Hippocampal formation (tissue), 2 donors: ENCODE measurements around the gene AFF1.

Experiments
- DNase-seq, 2 donors: peaks; one replicate each; lab custom pipeline; 2025; lab: John Stamatoyannopoulos, UW

The AFF1 gene

GRCh38 chr4:87151730-87152129, 216.9 kb downstream of the AFF1 start:
- no peak for DNase-seq

DNA sequence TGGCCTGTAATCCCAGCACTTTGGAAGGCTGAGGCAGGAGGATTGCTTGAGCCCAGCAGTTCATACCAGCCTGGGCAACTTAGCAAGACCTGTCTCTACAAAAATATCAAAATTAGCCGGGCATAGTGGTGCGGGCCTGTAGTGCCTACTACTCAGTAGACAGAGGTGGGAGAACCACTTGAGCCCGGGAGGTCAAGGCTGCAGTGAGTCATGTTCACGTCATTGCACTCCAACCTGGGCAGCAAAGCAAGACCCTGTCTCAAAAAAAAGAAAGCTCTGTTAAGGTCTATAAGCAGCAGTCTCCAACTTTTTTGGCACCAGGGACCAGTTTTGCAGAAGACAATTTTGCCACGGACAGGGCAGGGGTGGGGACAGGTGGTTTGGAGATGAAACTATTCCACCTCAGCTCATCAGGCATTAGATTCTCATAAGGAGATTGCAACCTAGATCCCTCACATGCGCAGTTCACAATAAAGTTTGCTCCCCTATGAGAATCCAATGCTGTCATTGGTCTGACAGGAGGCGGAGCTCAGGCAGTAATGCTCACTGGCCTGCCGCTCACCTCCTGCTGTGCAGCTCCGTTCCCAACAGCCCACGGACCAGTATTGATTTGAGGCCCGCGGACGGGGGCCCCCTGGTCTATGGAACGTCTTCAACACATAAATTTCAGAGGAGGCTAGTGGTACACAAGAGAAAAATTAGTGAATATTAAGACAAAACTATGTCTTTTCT, 217.7 kb downstream of the AFF1 start:
- DNase-seq = no peak

DNA sequence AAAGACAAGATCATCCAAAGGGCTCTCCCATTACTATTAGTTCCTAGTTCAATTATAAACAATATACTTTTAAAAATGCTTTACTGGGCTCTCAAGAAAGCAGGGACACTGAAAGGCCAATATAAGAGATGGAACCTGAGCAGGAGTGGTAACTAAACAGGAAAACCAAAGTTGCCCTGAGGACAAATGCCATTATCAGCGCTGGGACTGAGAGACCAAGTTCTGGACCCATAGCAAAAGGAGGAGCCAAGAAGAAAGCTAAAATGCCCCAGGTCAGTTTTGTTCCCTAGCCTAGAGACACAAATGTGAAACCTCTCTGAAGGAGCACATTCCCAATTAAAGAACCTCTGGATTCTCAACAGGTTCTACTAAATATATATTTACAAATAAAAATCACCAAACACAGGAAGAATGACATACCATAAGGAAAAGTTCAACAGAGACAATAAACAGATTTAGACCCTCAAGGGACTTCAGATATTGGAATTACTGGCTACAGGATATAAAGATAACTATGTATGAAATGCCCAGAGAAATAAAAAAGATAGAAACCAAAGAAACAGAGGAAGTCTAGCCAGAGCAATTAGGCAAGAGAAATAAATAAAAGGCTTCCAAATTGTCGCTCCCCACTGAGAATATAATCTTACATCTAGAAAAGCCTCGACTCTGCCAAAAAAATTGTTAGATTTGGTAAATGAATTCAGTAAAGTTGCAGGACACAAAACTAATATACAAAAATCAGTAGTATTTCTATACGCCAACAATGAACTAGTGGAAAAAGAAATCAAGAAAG, 218.5 kb downstream of the AFF1 start:
- no peak for DNase-seq

- no peak for DNase-seq
Measured at GRCh38 chr4:87165892-87166291, 231.1 kb downstream of the AFF1 start.

- no peak for DNase-seq
Measured at GRCh38 chr4:87166296-87166854, 231.6 kb downstream of the AFF1 start.

- DNase-seq = no peak
Measured at GRCh38 chr4:87171944-87172343, 237.1 kb downstream of the AFF1 start.

DNA sequence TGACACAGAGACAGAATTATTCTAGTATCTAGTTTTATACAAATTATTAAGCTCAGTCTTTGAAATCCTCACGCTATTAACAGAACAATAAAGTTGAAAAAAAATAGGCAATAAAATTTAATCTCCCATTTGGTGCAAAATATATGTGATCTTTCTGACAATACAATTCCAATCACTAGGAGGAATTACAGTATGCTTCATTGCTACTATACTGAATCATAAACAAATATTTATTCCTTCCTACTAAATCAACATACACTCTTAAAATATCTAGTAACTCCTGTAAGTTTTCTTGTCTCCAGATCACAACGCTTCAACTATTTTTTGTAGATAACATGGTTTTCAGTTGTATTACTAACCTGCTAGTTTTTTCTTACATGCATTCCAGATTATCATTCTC, 239.9 kb downstream of the AFF1 start:
- DNase-seq = no peak

GRCh38 chr4:87179751-87180150, 244.9 kb downstream of the AFF1 start:
- DNase-seq = no peak

DNA sequence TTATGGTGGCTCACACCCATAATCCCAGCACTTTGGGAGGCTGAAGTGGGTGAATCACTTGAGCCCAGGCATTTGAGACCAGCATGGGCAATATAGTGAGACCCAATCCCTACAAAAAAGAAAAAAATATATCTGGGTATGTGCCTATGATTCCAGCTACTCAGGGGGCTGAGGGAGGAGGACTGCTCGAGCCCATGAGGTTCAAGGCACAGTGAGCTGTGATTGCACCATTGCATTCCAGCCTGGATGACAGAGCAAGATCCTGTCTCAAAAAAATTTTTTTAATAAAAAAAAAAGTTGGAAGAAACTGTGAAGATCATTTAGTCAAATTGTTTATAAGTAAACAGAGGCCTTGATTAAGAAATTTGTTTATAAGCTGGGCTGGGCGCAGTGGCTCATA, 246.0 kb downstream of the AFF1 start:
- no peak for DNase-seq

- DNase-seq = no peak
Measured at GRCh38 chr4:87185146-87185870, 250.5 kb downstream of the AFF1 start.

GRCh38 chr4:87188048-87188447, 253.2 kb downstream of the AFF1 start:
- no peak for DNase-seq

DNA sequence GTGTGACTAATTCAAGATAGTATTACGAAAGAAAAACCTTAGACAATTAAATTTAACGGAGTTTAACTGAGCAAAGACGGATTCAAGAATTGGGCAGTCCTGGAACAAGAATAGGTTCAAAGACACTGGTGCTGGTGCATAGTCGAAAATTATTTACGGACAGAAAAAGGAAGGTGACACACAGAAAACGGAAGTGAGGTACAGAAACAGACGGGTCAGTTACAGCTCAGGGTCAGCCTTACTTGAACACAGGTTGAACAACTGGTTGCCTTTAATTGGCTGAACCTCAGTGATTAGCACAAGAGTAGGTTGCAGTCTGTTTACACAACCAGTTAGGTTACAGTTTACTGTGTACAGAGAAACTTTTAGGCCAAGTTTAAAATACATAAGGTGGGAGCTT, 254.1 kb downstream of the AFF1 start:
- DNase-seq = no peak
